Pancreas (tissue), 10 donors: Measurements from ENCODE around the gene SLC49A3. TPM values are rescaled to one million over a fixed set of nuclear protein-coding genes. Genes with fewer than 3 reads are reported as not detected.
"Not testable (repeated sequence)": the region's sequence is repeated elsewhere in the genome, so short reads cannot be mapped to it uniquely, and the experiment has no call there.

Experiments used
- ATAC-seq, 4 donors: fragments of 200-7000 bp; cut with Tn5 transposase; one replicate each; pipeline versions ENCODE4 v1.8.0 to v1.9.1; 2020; ENCODE audit warnings: mild to moderate bottlenecking in 4 of 4, moderate library complexity in 4 of 4
- DNase-seq, 6 donors: peaks; one replicate each; pipeline ENCODE4 v3.0.0-alpha.2; 2020
- FAIRE-seq: peaks from 2 replicates; lab custom pipeline; 2012; peaks lifted over from hg19 to GRCh38; lab: Jason Lieb, UNC
- H3K27ac ChIP-seq, 4 donors: fragments of 200-600 bp; sonication (generic); 1 replicate in 3 of 4; 2 replicates in 1 of 4; pipeline versions ENCODE4 v1.5.0 to v1.8.0; 2020
- H3K27me3 ChIP-seq, 4 donors: fragments of 200-600 bp; one replicate each; pipeline ENCODE4 v1.8.0; 2021
- H3K36me3 ChIP-seq, 3 donors: fragments of 200-600 bp; sonication (generic) in 1 of 3; one replicate each; pipeline versions ENCODE4 v1.5.0 to v1.8.0; 2020 to 2021
- H3K4me1 ChIP-seq, 3 donors: fragments of 200-600 bp; one replicate each; pipeline ENCODE4 v1.8.0; 2021
- H3K4me3 ChIP-seq, 4 donors: fragments of 200-600 bp; sonication (generic) in 2 of 4; one replicate each; pipeline versions ENCODE4 v1.5.0 to v1.8.0; 2020 to 2021
- H3K9me3 ChIP-seq, 4 donors: fragments of 200-600 bp; one replicate each; pipeline ENCODE4 v1.8.0; 2021
- WGBS, 2 donors: extraction: QIAGEN DNeasy Blood & Tissue Kit; methylation state at CpG; one replicate each; pipeline ENCODE4 v1.1.7; 2013; 5-methylcytosine and 5-hydroxymethylcytosine counted together
- intact Hi-C, 3 donors: fragments of 100-400 bp; cut with DNase I; formaldehyde crosslinking; loops; one replicate each; pipeline versions ENCODE4 v1.11.1 to v1.14.2; 2022
- polyA plus RNA-seq, 2 donors: library from polyadenylated mRNA; stranded (reverse); fragments of 200-250 nt; gene quantifications; one replicate each; pipeline ENCODE4 v1.2.3, GENCODE V29; 2013
- total RNA-seq, 6 donors: library from RNA; stranded (reverse); fragmentation: NEBNext Ultra II Directional in 4 of 6; extraction: Animal tissue kit (Norgen Biotek cat#: 25700) in 4 of 6; gene quantifications; one replicate each; pipeline versions ENCODE4 v1.2.1 to v1.2.4, GENCODE V29; 2021 to 2023
- TF ChIP-seq, protein P1 (sequence below), 4 donors: fragments of 200-600 bp; sonication (generic) in 3 of 4; IDR thresholded peaks; one replicate each; pipeline versions ENCODE4 v1.5.0 to v1.8.0; 2021; ENCODE audit warnings: antibody characterized with exemption in 4 of 4
- donor health status: healthy with polysubstance abuse.
- donor health status: DM: no; HTN: no; CAD: no; lungs with moderate emphysema.
- donor health status: DM: no; HTN: no; CAD: no.
- donor health status: control.
- donor health status: control.
- donor health status: Bipolar disorder and iron deficiency.
- donor health status: DM: yes; HTN: yes; CAD: no.
- donor health status: DM: no; HTN: no; CAD: no.
- donor health status: DM: no; HTN: no; CAD: no.
- donor health status: DM: yes; HTN: yes; CAD: no.

Gene SLC49A3
- total and polyA plus RNA-seq, 8 donors: 3.3 to 20.8 (median 6.1) TPM

- DNase-seq: no peak
- Histone ChIP-seq H3K27me3 (no peaks in the 10 kb centered on the region), H3K4me1 (no peaks in the 10 kb centered on the region), H3K9me3 (no peaks in the 10 kb centered on the region), H3K4me3 (no peak overlapping the region), H3K27ac (no peak overlapping the region), H3K36me3 (no peaks in the 10 kb centered on the region)
- WGBS, 2 donors: 55 to 70% methylated on average over 32 of the region's 32 CpGs
- TF ChIP-seq, protein P1, sequence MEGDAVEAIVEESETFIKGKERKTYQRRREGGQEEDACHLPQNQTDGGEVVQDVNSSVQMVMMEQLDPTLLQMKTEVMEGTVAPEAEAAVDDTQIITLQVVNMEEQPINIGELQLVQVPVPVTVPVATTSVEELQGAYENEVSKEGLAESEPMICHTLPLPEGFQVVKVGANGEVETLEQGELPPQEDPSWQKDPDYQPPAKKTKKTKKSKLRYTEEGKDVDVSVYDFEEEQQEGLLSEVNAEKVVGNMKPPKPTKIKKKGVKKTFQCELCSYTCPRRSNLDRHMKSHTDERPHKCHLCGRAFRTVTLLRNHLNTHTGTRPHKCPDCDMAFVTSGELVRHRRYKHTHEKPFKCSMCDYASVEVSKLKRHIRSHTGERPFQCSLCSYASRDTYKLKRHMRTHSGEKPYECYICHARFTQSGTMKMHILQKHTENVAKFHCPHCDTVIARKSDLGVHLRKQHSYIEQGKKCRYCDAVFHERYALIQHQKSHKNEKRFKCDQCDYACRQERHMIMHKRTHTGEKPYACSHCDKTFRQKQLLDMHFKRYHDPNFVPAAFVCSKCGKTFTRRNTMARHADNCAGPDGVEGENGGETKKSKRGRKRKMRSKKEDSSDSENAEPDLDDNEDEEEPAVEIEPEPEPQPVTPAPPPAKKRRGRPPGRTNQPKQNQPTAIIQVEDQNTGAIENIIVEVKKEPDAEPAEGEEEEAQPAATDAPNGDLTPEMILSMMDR (IDR thresholded peaks at IDR 0.05): no peak
- no peak for FAIRE-seq
- intact Hi-C loops: no loop called here
- ATAC-seq: no peak
Measured at GRCh38 chr4:637536-638280, 51.2 kb downstream of the SLC49A3 start.

DNA sequence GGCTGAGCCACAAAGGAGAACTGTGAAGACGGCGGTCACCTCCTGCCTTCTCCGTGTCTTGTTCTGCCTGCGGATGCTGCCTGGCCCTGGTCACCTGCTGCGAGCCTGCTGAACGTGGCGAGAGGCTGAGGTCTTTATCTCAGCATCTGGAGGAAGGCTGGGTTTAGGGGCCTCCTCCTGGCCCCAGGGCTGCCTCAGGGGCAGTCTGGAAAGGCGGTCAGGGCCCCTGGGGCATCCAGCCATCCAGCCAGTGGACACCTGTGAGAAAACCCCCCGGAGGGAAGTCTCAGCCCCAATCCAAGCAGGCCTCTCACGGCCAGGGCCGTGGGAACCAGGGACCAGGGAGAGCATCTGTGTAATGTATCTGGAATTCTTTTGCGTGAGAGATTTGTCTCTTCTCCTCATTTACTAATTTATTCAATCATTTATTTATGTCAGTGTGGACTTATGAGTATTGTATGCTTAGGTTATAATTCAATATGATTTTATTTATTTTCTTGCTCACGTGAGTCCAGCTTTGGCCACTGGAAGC lies 52.3 kb downstream of the SLC49A3 start:
- H3K36me3 ChIP-seq: no peaks in the 10 kb centered on the region
- DNase-seq: no peak
- H3K4me3 ChIP-seq: no peak overlapping the region
- no peaks in the 10 kb centered on the region for H3K4me1 ChIP-seq
- intact Hi-C loops: no loop called here
- FAIRE-seq: no peak
- H3K9me3 ChIP-seq: no peaks in the 10 kb centered on the region
- TF ChIP-seq, protein P1 (IDR thresholded peaks at IDR 0.05): no peak
- WGBS, 2 donors: 39 to 47% methylated on average over 13 of the region's 13 CpGs
- no peaks in the 10 kb centered on the region for H3K27me3 ChIP-seq
- H3K27ac ChIP-seq: no peak overlapping the region
- ATAC-seq: no peak

DNA sequence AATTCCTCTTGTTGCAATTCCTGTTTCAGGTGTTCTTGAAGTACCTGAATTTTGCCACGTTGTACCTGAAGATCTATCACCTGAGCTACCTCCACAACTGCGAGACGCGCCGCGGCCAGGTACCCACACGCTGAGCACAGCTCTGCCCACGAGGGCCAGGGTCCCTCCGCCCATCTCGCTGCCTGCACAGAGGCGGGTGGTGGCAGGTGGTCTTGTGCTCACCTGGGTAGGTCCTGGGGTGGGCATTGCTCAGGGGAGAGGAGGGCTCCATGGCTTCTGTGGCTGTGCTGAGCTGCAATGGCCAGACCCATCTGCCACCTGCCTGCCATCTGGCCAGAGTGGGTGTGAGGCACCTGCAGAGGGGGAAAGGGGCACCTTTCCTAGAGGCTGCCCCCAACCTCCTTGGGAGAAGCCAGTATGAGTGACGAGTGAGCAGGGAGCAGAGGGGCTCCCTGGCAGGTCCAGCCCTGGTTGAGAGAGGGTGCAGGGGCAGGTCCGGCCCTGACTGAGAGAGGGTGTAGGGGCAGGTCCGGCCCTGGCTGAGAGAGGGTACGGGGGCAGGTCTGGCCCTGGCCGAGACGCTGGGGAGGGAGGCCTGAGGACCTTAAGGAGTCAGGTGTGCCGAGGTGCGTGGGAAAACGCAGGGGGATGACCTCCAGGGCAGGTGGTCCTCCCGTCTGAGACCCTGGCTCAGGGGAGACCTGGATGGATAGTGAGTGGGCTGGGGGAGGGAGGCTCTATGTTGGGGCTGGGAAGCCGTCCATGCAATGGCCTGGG lies 52.9 kb downstream of the SLC49A3 start:
- FAIRE-seq (no peak), ATAC-seq (no peak), DNase-seq (peak in 1 of 6 donors; percentile 39)
- H3K4me3 ChIP-seq: no peak overlapping the region
- H3K27me3 ChIP-seq: no peaks in the 10 kb centered on the region
- WGBS, 2 donors: 59 to 73% methylated on average over 22 of the region's 22 CpGs
- no peaks in the 10 kb centered on the region for H3K9me3 ChIP-seq
- TF ChIP-seq, protein P1 (IDR thresholded peaks at IDR 0.05): no peak
- H3K36me3 ChIP-seq: no peaks in the 10 kb centered on the region
- no peaks in the 10 kb centered on the region for H3K4me1 ChIP-seq
- H3K27ac ChIP-seq: no peak overlapping the region
- intact Hi-C loops: no loop called here

- H3K4me1 ChIP-seq, H3K27ac ChIP-seq, H3K27me3 ChIP-seq, FAIRE-seq, H3K36me3 ChIP-seq, H3K4me3 ChIP-seq, intact Hi-C loops, ATAC-seq, H3K9me3 ChIP-seq: not testable (repeated sequence)
- WGBS, 2 donors: 74 to 83% methylated on average over 43 to 46 of the region's 46 CpGs
- DNase-seq: peak in 1 of 6 donors; percentile 39
Measured at GRCh38 chr4:635066-635835, 53.7 kb downstream of the SLC49A3 start.

- Histone ChIP-seq H3K4me1 (no peaks in the 10 kb centered on the region), H3K27ac (no peak overlapping the region), H3K36me3 (no peaks in the 10 kb centered on the region), H3K27me3 (no peaks in the 10 kb centered on the region), H3K4me3 (no peak overlapping the region), H3K9me3 (no peaks in the 10 kb centered on the region)
- no peak for DNase-seq
- TF ChIP-seq, protein P1 (IDR thresholded peaks at IDR 0.05): no peak
- 62 to 64% methylated on average over 19 to 23 of the region's 23 CpGs for WGBS, 2 donors
- FAIRE-seq: no peak
- ATAC-seq: no peak
- intact Hi-C loops: no loop called here
Measured at GRCh38 chr4:634599-634985, 54.4 kb downstream of the SLC49A3 start.
